Measurements from ENCODE around the gene KLK2. TPM values are rescaled to one million over a fixed set of nuclear protein-coding genes. Genes with fewer than 3 reads are reported as not detected.

Gene KLK2
- total and polyA plus RNA-seq, 5 donors from 2014 or later = not detected

Other genes with a start within 250 kb of the KLK2 start
- gene SYT3, start 233.6 kb upstream of the KLK2 start, total RNA-seq = not detected
- gene SYT3, start 233.6 kb upstream of the KLK2 start, polyA plus RNA-seq = not detected
- not detected for gene C19orf81, start 224.0 kb upstream of the KLK2 start, total RNA-seq
- not detected for gene C19orf81, start 224.0 kb upstream of the KLK2 start, polyA plus RNA-seq
- gene SHANK1, start 153.6 kb upstream of the KLK2 start, total RNA-seq = not detected
- not detected for gene SHANK1, start 153.6 kb upstream of the KLK2 start, polyA plus RNA-seq
- 0.74 TPM for gene CLEC11A, start 150.1 kb upstream of the KLK2 start, total RNA-seq
- gene CLEC11A, start 150.1 kb upstream of the KLK2 start, polyA plus RNA-seq = 1 to 10 TPM in 1 of 4 donors, under 1 TPM in 3; 0.22 to 1.2 (median 0.57) TPM
- not detected for gene GPR32, start 103.0 kb upstream of the KLK2 start, total RNA-seq
- gene GPR32, start 103.0 kb upstream of the KLK2 start, polyA plus RNA-seq = not detected
- not detected for gene ACP4, start 83.0 kb upstream of the KLK2 start, total RNA-seq
- not detected for gene ACP4, start 83.0 kb upstream of the KLK2 start, polyA plus RNA-seq
- 0.47 TPM for gene KLK1, start 49.7 kb upstream of the KLK2 start, total RNA-seq
- under 1 TPM in 1 of 4 donors, not detected in 3; 0.48 TPM for gene KLK1, start 49.7 kb upstream of the KLK2 start, polyA plus RNA-seq
- not detected for gene KLK15, start 39.9 kb upstream of the KLK2 start, total RNA-seq
- not detected for gene KLK15, start 39.9 kb upstream of the KLK2 start, polyA plus RNA-seq
- not detected for gene KLK3, start 18.5 kb upstream of the KLK2 start, total RNA-seq
- not detected for gene KLK3, start 18.5 kb upstream of the KLK2 start, polyA plus RNA-seq
- gene KLK4, start 38.0 kb downstream of the KLK2 start, total RNA-seq = not detected
- gene KLK4, start 38.0 kb downstream of the KLK2 start, polyA plus RNA-seq = not detected
- not detected for gene KLK5, start 79.6 kb downstream of the KLK2 start, total RNA-seq
- gene KLK5, start 79.6 kb downstream of the KLK2 start, polyA plus RNA-seq = not detected
- not detected for gene KLK6, start 96.2 kb downstream of the KLK2 start, total RNA-seq
- not detected for gene KLK6, start 96.2 kb downstream of the KLK2 start, polyA plus RNA-seq
- gene KLK7, start 110.5 kb downstream of the KLK2 start, total RNA-seq = not detected
- not detected for gene KLK7, start 110.5 kb downstream of the KLK2 start, polyA plus RNA-seq
- gene KLK8, start 128.2 kb downstream of the KLK2 start, total RNA-seq = not detected
- not detected for gene KLK8, start 128.2 kb downstream of the KLK2 start, polyA plus RNA-seq
- gene KLK10, start 146.3 kb downstream of the KLK2 start, total RNA-seq = not detected
- gene KLK10, start 146.3 kb downstream of the KLK2 start, polyA plus RNA-seq = not detected
- not detected for gene KLK11, start 153.2 kb downstream of the KLK2 start, total RNA-seq
- not detected for gene KLK11, start 153.2 kb downstream of the KLK2 start, polyA plus RNA-seq
- not detected for gene KLK12, start 161.6 kb downstream of the KLK2 start, total RNA-seq
- gene KLK12, start 161.6 kb downstream of the KLK2 start, polyA plus RNA-seq = not detected
- not detected for gene KLK13, start 191.7 kb downstream of the KLK2 start, total RNA-seq
- not detected for gene KLK13, start 191.7 kb downstream of the KLK2 start, polyA plus RNA-seq
- gene KLK14, start 209.4 kb downstream of the KLK2 start, total RNA-seq = 0.35 TPM
- gene KLK14, start 209.4 kb downstream of the KLK2 start, polyA plus RNA-seq = not detected
- gene CTU1, start 235.0 kb downstream of the KLK2 start, total RNA-seq = 5.9 TPM
- gene CTU1, start 235.0 kb downstream of the KLK2 start, polyA plus RNA-seq = 1 to 10 TPM; 3.4 to 8.0 (median 4.5) TPM